Activated CD8-positive, alpha-beta memory T cell treated with anti-CD3 and anti-CD28 coated beads, Interleukin-2, amount 50 U/mL, for 48 hours (primary cell): Measurements from ENCODE around the gene RRAD.
"Not testable (repeated sequence)": the region's sequence is repeated elsewhere in the genome, so short reads cannot be mapped to it uniquely, and the experiment has no call there.

Experiments used
- DNase-seq: peaks from one replicate; pipeline ENCODE4 v3.0.0-alpha.2; 2020

RRAD gene

DNA sequence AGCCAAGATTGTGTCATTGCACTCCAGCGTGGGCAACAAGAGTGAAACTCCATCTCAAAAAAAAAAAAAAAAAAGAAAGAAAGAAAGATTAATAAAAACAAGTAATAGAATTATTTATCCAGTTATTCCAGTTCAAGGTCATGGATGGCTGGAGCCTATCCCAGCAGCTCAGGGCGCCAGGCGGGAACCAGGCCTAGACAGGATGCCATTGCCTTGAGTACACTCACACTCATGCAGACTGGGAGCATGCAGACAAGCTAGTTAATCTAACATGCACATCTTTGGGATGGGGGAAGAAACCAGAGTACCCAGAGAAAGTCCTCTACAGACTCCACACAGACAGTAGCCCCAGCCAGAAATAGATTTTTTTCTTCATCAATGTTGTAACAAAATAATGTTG is 27.1 kb downstream of the RRAD start:
- DNase-seq = no peak

DNA sequence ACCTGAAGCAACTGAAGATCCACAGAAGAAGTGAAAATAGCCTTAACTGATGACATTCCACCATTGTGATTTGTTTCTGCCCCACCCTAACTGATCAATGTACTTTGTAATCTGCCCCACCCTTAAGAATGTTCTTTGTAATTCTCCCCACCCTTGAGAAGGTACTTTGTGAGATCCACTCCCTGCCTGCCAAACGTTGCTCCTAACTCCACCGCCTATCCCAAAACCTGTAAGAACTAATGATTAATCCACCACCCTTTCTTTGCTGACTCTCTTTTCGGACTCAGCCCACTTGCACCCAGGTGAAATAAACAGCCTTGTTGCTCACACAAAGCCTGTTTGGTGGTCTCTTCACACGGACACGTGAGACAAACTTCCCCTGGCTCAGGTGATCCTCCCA is 28.7 kb downstream of the RRAD start:
- DNase-seq = not testable (repeated sequence)

DNA sequence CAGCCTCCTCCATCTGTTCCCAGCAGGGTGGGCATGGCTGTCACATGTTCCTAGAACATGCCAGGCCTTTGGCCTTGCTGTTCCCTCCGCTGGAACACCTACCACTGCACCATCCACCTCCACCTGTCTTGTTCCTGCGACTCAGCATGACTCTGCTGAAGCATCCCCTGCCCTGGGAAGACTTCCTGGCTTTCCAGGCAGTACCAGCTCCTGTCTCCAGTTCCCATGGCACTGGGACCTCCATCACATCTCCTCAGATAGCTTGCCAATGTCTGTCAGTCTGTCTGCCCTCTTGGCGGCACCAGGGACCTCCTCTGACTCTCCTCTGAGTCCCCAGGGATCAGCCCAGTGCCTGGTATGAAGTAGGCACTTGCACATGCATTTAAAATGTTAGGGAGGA is 29.3 kb downstream of the RRAD start:
- no peak for DNase-seq

DNA sequence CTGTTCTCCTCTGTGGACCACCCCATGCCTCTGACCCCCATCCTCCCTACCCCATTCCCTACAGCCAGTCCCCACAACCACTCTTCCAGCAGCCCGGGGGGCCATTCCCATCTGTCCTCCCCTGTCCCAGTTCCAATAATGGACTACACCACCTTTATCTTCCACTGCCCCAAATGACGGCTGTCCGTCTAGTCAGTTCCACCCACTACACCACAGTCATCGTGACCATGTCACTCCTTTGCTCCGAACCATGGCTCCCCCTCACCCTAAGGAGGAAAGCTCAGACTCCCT is 29.7 kb downstream of the RRAD start:
- no peak for DNase-seq

GRCh38 chr16:66894948-66895688 is 30.2 kb downstream of the RRAD start:
- peak; percentile 73 for DNase-seq

GRCh38 chr16:66894055-66894454 is 31.3 kb downstream of the RRAD start:
- no peak for DNase-seq

DNA sequence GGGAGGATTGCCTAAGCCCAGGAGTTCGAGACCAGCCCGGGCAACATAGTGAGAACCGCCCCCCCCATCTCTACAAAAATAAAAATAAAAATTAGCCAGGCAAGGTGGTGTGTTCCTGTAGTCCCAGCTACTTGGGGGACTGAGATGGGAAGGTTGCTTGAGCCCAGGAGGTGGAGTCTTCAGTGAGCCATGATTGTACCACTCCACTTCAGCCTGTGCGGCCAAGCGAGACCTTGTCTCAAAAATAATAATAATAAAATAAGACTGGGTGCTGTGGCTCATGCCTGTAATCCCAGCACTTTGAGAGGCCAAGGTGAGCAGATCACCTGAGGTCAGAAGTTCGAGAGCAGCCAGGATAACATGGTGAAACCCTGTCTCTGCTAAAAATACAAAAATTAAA is 33.5 kb downstream of the RRAD start:
- DNase-seq = no peak

GRCh38 chr16:66891360-66891759 is 34.0 kb downstream of the RRAD start:
- no peak for DNase-seq

DNA sequence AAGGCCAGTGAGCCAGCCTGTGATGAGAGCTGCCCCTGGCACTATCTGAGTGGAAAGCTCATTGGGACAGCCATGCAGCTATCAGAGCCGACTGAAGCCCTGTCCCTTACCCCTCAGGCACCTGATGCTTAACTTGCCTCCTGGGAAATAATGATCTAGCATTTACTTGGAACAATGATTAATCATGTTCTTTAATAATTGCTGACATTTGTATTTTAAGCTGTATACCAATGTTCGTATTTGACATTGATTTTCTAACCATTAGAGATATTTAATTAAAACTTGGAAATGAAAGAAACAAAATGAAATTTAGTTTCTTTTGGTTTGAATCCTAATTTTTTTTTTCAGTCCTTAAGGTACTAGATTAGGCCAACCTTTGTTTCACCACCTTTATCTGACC is 34.5 kb downstream of the RRAD start:
- no peak for DNase-seq

DNA sequence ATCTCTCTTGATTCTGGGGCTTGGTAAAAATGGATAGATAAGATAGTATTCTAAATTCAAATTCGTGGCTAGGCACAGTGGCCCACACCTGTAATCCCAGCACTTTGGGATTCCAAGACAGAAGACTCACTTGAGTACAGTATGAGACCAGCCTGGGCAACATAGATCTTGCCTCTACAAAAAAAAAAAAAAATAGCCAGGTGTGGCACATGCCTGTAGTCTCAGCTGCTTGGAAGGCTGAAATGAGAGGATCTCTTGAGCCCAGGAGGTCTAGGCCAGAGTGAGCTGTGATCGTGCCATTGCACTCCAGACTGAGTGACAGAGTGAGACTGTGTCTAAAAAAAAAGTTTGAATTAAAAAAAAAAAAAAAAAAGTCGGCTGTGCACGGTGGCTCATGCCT is 35.7 kb downstream of the RRAD start:
- no peak for DNase-seq

DNA sequence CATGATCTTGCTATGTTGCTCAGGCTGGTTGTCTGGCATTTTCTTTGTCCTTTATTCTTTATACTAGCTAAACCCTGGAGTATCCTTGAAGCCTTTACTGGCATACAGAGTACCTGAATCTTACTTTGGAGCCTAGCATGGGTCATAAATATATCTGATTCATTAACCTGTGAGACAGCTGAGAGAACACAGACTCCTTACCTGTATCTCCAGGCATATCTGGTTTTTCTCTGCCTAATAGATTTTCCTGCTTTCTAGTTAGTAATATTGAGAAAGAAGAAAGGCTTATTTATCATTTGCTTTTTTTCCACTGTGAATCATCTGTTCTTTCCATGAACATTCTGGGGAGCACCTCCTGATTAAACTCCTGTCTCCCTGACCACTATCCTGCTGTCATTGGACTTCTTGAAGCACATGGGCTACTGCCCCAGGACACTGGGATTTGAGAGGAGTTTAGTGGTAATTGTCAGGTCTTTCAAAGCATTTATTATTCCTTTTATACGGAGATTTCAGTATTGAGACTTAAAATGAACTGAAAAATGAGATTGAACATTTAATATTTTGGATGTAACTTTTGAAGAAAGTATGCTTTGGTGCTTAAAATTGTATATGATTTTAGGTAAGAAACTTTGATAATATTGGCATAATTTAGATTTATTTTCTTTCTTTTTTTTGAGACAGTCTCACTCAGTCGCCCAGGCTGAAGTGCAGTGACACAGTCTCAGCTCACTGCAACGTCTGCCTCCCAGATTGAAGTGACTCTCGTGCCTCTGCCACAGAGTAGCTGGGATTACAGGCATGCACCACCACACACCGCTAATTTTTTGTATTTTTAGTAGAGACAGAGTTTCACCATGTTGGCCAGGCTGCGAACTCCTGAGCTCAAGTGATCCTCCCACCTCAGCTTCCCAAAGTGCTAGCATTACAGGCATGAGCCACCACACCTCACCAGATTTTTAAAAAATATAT is 36.4 kb downstream of the RRAD start:
- no peak for DNase-seq

DNA sequence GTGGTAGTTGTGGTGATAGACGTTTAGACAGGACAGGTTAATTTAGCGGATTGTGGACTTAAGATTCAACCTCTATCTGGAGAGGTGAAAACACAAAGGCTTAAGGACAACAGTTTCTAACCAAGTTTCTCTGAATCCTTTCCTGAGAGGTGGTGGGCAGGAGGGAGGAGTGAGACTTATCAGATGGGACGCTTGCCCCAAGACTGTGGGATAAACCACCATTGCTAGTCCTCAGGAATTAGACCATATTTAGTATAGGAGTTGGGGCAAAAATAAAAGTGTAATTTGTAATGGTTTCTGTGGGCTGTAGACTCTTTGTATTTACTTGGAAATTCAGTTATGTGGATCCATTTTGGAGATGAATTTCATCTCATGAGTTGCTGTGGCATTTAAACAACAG is 38.4 kb downstream of the RRAD start:
- DNase-seq = no peak

DNA sequence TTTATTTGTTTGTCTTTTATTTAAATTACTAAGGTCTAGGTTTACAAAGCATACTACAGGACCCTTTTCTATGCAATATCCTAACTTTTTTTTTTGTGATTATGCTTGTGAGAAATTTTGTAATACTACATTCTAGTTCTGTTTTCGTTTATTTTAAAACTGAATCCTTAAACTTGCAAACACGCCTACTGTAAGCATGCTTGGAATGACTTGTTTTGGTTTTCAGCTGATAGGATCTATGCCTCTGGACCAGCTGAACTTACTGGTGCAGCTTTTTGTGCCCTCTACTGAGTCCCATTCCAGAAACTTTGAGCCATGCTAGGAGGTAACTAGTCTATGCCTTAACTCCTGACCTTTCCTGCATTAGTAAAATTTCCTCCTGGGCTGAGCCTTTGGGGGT is 39.0 kb downstream of the RRAD start:
- no peak for DNase-seq

- DNase-seq = no peak
These were observed 39.8 kb downstream of the RRAD start for GRCh38 chr16:66885491-66885890.

DNA sequence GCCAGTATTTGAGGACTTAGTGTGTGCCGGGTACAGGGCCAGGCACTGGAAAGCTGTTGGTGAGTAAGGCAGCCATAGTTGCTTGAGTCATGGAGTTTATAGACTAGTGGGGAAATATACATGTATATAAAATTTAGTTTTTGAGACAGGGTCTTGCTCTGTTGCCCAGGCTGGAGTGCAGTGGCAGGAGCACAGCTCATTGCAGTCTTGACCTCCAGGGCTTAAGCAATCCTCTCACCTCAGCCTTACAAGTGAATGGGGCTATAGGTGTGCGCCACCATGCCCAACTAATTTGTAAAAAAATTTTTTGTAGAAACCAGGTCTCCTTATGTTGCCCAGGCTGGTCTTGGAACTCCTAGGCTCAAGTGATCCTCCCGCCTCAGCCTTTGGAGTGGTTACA is 42.6 kb downstream of the RRAD start:
- DNase-seq = no peak

DNA sequence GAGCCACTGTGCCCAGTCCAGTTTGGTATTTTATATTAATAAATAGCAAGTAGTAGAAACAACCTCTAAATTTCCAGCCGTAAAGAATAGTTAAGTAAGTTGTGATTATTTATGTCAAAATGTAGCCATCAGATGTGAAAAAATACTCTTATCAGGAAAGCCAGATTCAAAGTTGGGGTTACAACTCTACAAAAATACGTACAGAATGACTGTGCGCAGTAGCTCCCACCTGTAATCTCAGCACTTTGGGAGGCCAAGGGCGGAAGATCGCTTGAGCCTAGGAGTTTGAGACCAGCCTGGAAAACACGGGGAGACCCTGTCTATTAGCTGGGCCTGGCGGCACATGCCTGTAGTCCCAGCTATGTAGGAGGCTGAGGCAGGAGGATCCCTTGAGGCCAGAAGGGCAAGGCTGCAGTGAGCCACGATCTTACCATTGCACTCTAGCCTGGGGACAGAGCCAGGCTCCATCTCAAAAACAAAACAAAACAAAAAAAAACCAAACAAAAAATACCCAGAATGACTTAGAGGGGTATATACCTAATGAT is 43.3 kb downstream of the RRAD start:
- no peak for DNase-seq

DNA sequence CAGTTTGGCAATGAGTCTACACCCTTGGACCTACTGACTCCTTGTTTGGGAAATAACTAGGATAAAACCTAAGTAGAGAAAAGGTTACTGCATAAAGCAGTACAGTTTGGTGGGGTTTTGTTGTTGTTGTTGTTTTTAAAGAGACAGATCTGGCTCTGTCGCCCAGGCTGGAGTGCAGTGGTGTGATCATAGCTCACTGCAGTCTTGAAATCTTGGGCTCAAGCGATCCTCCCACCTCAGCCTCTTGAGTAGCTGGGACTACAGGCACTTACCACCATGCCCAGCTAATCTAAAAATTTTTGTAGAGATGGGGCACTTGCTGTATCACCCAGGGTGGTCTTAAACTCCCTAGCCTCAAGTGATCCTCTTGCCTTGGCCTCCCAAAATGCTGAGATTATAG is 43.8 kb downstream of the RRAD start:
- DNase-seq = no peak

DNA sequence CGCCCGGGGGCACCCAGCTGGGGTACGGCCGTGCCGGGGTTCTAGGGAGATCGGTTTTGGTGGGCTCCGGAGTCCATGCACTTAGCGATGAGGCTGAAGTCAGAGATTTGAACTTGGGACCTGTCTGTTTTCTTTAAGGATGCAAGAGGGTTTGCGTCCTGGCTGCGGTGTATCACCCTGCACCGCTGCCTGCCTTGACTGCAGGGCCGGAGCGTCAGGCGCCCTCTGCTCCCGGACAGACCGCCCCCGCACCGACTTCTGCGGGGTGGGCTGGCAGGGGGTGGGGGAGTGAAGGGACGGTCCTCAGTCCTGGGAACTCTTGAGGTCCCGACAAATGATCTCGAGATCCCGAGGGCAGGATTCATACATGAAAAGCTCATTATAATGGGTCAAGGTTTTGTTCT is 44.3 kb downstream of the RRAD start:
- DNase-seq = no peak

DNA sequence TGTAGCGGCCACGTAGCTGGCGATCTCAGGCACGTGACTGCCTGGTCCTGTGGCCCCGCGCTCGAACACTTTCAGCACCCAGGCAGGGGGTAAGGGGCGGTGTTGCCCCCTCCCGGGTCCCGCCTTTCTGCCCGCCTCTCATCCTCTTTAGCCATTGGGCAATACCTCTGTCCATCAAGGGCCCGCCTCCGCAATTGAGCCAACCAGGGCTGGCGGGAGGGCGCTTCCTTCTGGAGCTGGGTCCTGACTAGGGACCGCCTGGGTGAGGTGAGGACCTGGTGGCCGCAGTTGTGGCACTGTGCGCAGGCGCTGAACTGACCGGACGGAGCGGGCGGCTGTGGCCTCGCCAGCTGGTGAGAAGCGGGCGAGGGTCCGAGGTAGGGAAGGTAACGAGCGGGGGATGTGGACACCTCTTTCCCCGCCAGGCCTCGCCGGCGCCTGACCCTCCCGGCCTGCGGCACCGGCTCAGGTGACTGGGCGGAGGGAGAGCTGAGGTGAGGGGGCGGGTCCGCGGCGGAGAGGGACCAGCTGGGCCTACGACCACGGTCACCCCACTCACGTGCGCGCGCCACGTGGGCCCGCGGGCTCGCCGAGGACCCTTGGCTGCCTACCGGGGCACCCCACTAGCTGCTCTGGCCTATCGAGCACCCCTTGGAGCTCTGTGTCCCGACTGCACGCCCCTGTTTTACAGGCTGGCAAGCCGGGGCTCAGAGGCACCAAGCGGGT is 44.9 kb downstream of the RRAD start, which contains the start of gene PDP2:
PDP2 (plus strand) TSS at position 228 of the 726 bp plus-strand sequence. CDS start 3,770 bp downstream, outside the sequence.
- DNase-seq = peak; percentile 94

DNA sequence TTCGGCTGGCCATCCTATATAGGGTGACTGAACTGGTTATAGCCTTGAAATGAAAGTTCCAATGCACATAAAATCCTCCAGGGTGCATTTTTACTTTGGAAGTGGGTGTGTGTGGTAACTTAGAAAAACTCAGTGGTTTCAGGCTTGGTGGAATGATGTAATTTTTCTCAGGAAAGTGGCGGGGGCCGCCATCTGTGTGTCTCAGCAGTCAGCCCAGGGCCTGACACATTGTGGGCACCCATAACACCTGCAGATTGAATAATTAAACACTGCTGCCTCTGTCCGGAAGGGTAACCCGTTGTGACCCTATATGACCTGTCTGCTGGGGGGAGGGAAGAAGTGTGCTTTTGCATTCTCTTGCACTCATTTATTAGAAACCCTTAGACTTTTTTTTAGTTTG is 47.3 kb downstream of the RRAD start:
- peak; percentile 79 for DNase-seq

DNA sequence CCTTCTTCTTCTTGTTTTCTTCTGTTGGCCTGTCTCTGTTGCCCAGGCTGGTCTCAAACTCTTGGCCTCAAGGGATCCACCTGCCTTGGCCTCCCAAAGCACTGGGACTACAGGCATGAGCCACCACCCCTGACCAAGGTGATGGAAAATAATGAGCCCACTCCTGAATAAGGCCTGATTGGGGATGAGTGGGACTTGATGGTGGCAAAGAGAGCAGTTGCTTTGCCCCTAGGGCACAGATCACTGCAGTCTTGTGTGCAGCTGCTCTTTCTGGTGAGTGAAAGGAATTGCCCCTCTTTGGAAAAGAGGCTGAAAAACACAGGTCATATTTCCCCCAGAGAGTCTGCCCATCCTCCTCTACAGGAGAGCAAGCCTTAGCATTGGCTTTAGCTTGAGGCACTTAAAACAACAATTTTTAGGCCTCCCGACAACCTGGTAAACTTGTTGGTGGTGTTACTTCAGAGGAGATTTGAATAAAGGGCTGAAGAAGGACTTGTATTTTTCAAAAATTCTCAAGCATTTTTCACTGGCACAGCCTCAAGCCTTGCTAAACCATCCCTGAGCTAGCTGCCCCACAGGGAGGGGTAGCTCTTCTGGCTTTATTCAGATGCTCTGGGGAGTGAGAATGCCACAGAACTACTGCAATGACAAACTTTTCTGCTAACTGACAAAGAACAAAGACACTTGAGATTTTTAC is 51.1 kb downstream of the RRAD start:
- DNase-seq = no peak

DNA sequence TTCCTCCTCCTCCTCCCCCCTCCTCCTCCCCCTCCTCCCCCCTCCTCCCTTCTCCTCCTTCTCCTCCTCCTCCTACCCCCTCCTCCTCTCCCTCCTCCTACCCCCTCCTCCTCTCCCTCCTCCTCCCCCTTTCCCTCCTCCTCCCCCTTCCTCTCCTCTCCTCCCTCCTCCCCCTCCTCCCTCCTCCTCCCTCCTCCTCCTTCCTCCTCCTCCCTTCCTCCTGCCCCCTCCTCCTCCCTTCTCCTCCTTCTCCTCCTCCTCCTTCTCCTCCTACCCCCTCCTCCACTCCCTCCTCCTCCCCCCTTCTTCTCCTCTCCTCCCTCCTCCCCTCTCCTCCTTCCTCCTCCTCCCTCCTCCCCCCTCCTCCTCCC is 51.7 kb downstream of the RRAD start:
- DNase-seq = no peak
